IgD-negative memory B cell (primary cell): ENCODE measurements around the gene NFE2L1. TPM values are rescaled to one million over a fixed set of nuclear protein-coding genes. Genes with fewer than 3 reads are reported as not detected.

ENCODE experiments used
- H3K27ac Mint-ChIP-seq, 3 donors: one replicate each; pipeline ENCODE4 v1.8.0; 2020 to 2022; ENCODE audit warnings: mild to moderate bottlenecking in 3 of 3, mixed read lengths in 3 of 3, moderate library complexity in 1 of 3
- H3K27me3 Mint-ChIP-seq: one replicate; pipeline ENCODE4 v1.8.0; 2021; ENCODE audit warnings: mixed read lengths
- H3K36me3 Mint-ChIP-seq: one replicate; pipeline ENCODE4 v1.8.0; 2020; ENCODE audit warnings: mild to moderate bottlenecking, mixed read lengths
- H3K4me1 Mint-ChIP-seq, 3 donors: one replicate each; pipeline ENCODE4 v1.8.0; 2020 to 2022; ENCODE audit warnings: mixed read lengths in 3 of 3, mild to moderate bottlenecking in 1 of 3
- H3K4me3 Mint-ChIP-seq, 4 donors: one replicate each; pipeline ENCODE4 v1.8.0; 2020 to 2022; ENCODE audit warnings: mild to moderate bottlenecking in 4 of 4, mixed read lengths in 4 of 4, moderate library complexity in 3 of 4
- H3K9me3 Mint-ChIP-seq, 3 donors: one replicate each; pipeline ENCODE4 v1.8.0; 2020 to 2021; ENCODE audit warnings: mixed read lengths in 3 of 3, mild to moderate bottlenecking in 1 of 3
- polyA plus RNA-seq: library from polyadenylated mRNA; unstranded; fragments of 300-500 nt; fragmentation: Illumina TruSeq; gene quantifications from one replicate; pipeline ENCODE4 v1.2.3, GENCODE V29; 2021

Gene NFE2L1
- polyA plus RNA-seq, 1 donor from 2014 or later: 20.5 TPM

- H3K36me3 Mint-ChIP-seq: no peaks in the 10 kb centered on the region
- H3K27ac Mint-ChIP-seq: no peak overlapping the region
- H3K27me3 Mint-ChIP-seq: no peaks in the 10 kb centered on the region
- H3K9me3 Mint-ChIP-seq: no peaks in the 10 kb centered on the region
- H3K4me3 Mint-ChIP-seq: no peak overlapping the region
- H3K4me1 Mint-ChIP-seq: peaks cover 3 to 21% (median 12%) of the 10 kb centered on the region in 3 donors
Observed at GRCh38 chr17:48095611-48096010, 47.5 kb downstream of the NFE2L1 start.

- H3K4me1 Mint-ChIP-seq: peaks cover 14 to 30% (median 29%) of the 10 kb centered on the region in 3 donors
- no peaks in the 10 kb centered on the region for H3K36me3 Mint-ChIP-seq
- H3K27me3 Mint-ChIP-seq: no peaks in the 10 kb centered on the region
- H3K27ac Mint-ChIP-seq: peak overlapping the region in 1 of 3 donors; percentile 89
- peak overlapping the region; percentile 0 to 97 (median 65) for H3K4me3 Mint-ChIP-seq
- H3K9me3 Mint-ChIP-seq: no peaks in the 10 kb centered on the region
Observed at GRCh38 chr17:48100160-48100559, 52.0 kb downstream of the NFE2L1 start.

- Mint-ChIP-seq H3K27ac (peak overlapping the region; percentile 88 to 95 (median 89)), H3K27me3 (no peaks in the 10 kb centered on the region), H3K4me1 (peaks cover 14 to 30% (median 27%) of the 10 kb centered on the region in 3 donors), H3K4me3 (peak overlapping the region; percentile 88 to 97 (median 94)), H3K9me3 (no peaks in the 10 kb centered on the region), H3K36me3 (no peaks in the 10 kb centered on the region)
Observed at GRCh38 chr17:48100591-48101011, 52.4 kb downstream of the NFE2L1 start.

GRCh38 chr17:48101012-48101720, 53.0 kb downstream of the NFE2L1 start, which contains the start of gene CBX1:
Gene CBX1, minus strand, starts transcription at chr17:48101478. Its CDS starts 24,474 bp downstream, at chr17:48077004.
- Mint-ChIP-seq H3K27ac (peak within 1 kb of the TSS; percentile 88 to 95 (median 89)), H3K4me3 (peak within 1 kb of the TSS; percentile 88 to 97 (median 94)), H3K36me3 (no peaks in the 10 kb centered on the region), H3K9me3 (no peaks in the 10 kb centered on the region), H3K27me3 (no peaks in the 10 kb centered on the region), H3K4me1 (peaks cover 14 to 30% (median 27%) of the 10 kb centered on the region in 3 donors)

GRCh38 chr17:48102043-48102750, 54.0 kb downstream of the NFE2L1 start:
- no peaks in the 10 kb centered on the region for H3K9me3 Mint-ChIP-seq

GRCh38 chr17:48102798-48103715, 54.9 kb downstream of the NFE2L1 start:
- Mint-ChIP-seq H3K4me3 (peak overlapping the region in 2 of 4 donors; percentile 57 to 88), H3K27ac (peak overlapping the region in 2 of 3 donors; percentile 87 to 89), H3K9me3 (no peaks in the 10 kb centered on the region), H3K36me3 (no peaks in the 10 kb centered on the region), H3K4me1 (peaks cover 14 to 39% (median 25%) of the 10 kb centered on the region in 3 donors), H3K27me3 (no peaks in the 10 kb centered on the region)

More at GRCh38 chr17:48102043-48102750, 54.0 kb downstream of the NFE2L1 start:
- Mint-ChIP-seq H3K27me3 (no peaks in the 10 kb centered on the region), H3K27ac (peak overlapping the region; percentile 88 to 95 (median 89)), H3K4me3 (peak overlapping the region; percentile 30 to 95 (median 72)), H3K4me1 (peaks cover 16 to 35% (median 30%) of the 10 kb centered on the region in 3 donors), H3K36me3 (no peaks in the 10 kb centered on the region)

GRCh38 chr17:48104440-48104839, 56.3 kb downstream of the NFE2L1 start:
- H3K36me3 Mint-ChIP-seq: no peaks in the 10 kb centered on the region
- H3K27me3 Mint-ChIP-seq: no peaks in the 10 kb centered on the region
- H3K4me3 Mint-ChIP-seq: peak overlapping the region in 2 of 4 donors; percentile 27 to 68
- peak overlapping the region in 1 of 3 donors; percentile 20 for H3K27ac Mint-ChIP-seq
- H3K4me1 Mint-ChIP-seq: peaks cover 24 to 47% (median 28%) of the 10 kb centered on the region in 3 donors
- no peaks in the 10 kb centered on the region for H3K9me3 Mint-ChIP-seq

- Mint-ChIP-seq H3K27ac (peak overlapping the region; percentile 95 to 98 (median 98)), H3K27me3 (no peaks in the 10 kb centered on the region), H3K4me1 (peaks cover 32 to 52% (median 36%) of the 10 kb centered on the region in 3 donors), H3K36me3 (no peaks in the 10 kb centered on the region), H3K9me3 (no peaks in the 10 kb centered on the region), H3K4me3 (peak overlapping the region; percentile 88 to 98 (median 94))
Observed at GRCh38 chr17:48106802-48107136, 58.6 kb downstream of the NFE2L1 start.

GRCh38 chr17:48107137-48108055, 59.2 kb downstream of the NFE2L1 start, which contains the start of gene SNX11:
Gene SNX11, plus strand, starts transcription at chr17:48107766. Its CDS starts 4,278 bp downstream, at chr17:48112044.
- H3K36me3 Mint-ChIP-seq: no peaks in the 10 kb centered on the region
- no peaks in the 10 kb centered on the region for H3K27me3 Mint-ChIP-seq
- no peaks in the 10 kb centered on the region for H3K9me3 Mint-ChIP-seq
- peak within 1 kb of the TSS; percentile 88 to 98 (median 94) for H3K4me3 Mint-ChIP-seq
- peak within 1 kb of the TSS; percentile 95 to 98 (median 98) for H3K27ac Mint-ChIP-seq
- H3K4me1 Mint-ChIP-seq: peaks cover 36 to 58% (median 39%) of the 10 kb centered on the region in 3 donors

- Mint-ChIP-seq H3K36me3 (no peaks in the 10 kb centered on the region), H3K27ac (peak overlapping the region; percentile 95 to 99 (median 97)), H3K4me3 (peak overlapping the region; percentile 68 to 90 (median 86)), H3K27me3 (no peaks in the 10 kb centered on the region), H3K9me3 (no peaks in the 10 kb centered on the region), H3K4me1 (peaks cover 43 to 55% (median 43%) of the 10 kb centered on the region in 3 donors)
Observed at GRCh38 chr17:48110761-48111160, 62.6 kb downstream of the NFE2L1 start.

Other genes with a start within 250 kb of the NFE2L1 start
- gene OSBPL7, start 226.6 kb upstream of the NFE2L1 start, polyA plus RNA-seq: 8.7 TPM
- 36.2 TPM for gene MRPL10, start 216.8 kb upstream of the NFE2L1 start, polyA plus RNA-seq
- gene LRRC46, start 216.7 kb upstream of the NFE2L1 start, polyA plus RNA-seq: 0.90 TPM
- gene SCRN2, start 207.1 kb upstream of the NFE2L1 start, polyA plus RNA-seq: 19.8 TPM
- not detected for gene SP6, start 197.2 kb upstream of the NFE2L1 start, polyA plus RNA-seq
- gene SP2, start 152.1 kb upstream of the NFE2L1 start, polyA plus RNA-seq: 13.7 TPM
- gene PNPO, start 106.8 kb upstream of the NFE2L1 start, polyA plus RNA-seq: 17.4 TPM
- not detected for gene PRR15L, start 90.5 kb upstream of the NFE2L1 start, polyA plus RNA-seq
- 80.0 TPM for gene CDK5RAP3, start 77.2 kb upstream of the NFE2L1 start, polyA plus RNA-seq
- 1.7 TPM for gene COPZ2, start 10.6 kb upstream of the NFE2L1 start, polyA plus RNA-seq
- 19.8 TPM for gene CBX1, start 53.1 kb downstream of the NFE2L1 start, polyA plus RNA-seq
- 33.3 TPM for gene SNX11, start 59.4 kb downstream of the NFE2L1 start, polyA plus RNA-seq